ENCODE results near the gene RTL10.

DNA sequence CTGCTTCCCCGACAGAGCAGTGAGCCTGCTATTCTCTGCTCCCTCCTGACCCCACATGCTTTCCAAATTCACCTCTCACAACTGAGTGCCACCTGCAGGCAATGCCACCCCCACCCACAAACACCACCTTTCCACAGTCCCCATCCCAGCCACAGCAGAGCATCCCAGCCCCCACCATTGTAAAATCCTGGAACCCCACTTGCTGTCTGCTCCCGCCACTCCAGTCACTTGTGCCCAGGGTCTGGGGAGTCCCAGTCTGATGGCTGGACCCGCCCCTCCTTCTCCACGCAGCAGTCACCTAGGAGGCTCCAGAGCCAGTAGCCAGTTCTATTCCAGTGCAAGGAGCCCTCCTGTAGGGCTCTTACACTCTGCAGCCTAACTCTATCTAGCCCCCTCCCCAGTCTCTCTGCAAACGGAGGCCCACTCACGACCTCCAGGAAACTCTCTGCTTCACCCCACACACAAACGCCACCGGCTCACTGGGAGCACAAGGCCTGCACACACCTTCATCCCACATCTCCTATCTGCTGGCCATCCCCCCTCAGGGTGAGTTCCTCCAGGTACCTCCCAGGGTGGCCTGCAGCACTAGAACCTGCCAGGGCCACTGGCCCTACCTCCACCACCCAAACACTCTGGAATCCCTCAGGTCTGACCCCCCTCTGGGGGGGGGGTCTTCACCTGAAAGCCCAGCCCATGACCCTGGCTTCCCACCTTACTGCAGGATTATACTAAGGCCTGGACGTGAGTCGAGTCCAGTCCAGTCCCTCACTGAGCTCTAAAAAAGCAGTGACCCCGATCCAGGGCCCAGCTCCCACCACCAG lies 1.4 kb downstream of the RTL10 start:
- TF ChIP-seq POLR2A (IDR thresholded peaks at IDR 0.05) = no peak
- TF ChIP-seq, protein P1, sequence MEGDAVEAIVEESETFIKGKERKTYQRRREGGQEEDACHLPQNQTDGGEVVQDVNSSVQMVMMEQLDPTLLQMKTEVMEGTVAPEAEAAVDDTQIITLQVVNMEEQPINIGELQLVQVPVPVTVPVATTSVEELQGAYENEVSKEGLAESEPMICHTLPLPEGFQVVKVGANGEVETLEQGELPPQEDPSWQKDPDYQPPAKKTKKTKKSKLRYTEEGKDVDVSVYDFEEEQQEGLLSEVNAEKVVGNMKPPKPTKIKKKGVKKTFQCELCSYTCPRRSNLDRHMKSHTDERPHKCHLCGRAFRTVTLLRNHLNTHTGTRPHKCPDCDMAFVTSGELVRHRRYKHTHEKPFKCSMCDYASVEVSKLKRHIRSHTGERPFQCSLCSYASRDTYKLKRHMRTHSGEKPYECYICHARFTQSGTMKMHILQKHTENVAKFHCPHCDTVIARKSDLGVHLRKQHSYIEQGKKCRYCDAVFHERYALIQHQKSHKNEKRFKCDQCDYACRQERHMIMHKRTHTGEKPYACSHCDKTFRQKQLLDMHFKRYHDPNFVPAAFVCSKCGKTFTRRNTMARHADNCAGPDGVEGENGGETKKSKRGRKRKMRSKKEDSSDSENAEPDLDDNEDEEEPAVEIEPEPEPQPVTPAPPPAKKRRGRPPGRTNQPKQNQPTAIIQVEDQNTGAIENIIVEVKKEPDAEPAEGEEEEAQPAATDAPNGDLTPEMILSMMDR (IDR thresholded peaks at IDR 0.05) = no peak
